ENCODE data around the gene RTKN2. TPM values are rescaled to one million over a fixed set of nuclear protein-coding genes. Genes with fewer than 3 reads are reported as not detected.

RTKN2 gene
- total RNA-seq, 1 donor from 2014 or later = 13.2 TPM

DNA sequence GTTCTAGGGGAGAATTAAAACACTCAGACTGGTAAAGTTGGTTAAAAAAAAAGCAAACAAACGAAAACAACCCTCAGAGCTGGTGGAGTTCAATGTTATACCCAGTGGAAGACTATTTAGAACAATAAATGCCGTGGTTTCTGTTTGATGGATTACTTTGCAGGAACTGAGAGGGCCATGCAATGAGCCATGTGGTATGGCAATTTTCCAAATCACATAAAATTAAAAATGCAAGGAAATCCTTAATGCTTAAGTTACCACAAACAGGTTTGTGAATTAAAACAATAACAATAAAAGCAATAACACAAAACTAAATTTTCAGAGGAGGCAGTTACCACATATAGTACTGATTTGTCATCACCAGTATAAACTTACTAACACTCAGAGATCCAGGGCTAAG lies 96.9 kb downstream of the RTKN2 start:
- Mint-ChIP-seq H3K36me3 (ENCODE audit: insufficient read depth) (peaks cover 4% of the 10 kb centered on the region), H3K4me1 (ENCODE audit: low read depth) (peaks cover 3% of the 10 kb centered on the region), H3K4me3 (ENCODE audit: low read depth) (no peak overlapping the region), H3K27me3 (no peaks in the 10 kb centered on the region), H3K27ac (no peak overlapping the region), H3K9me3 (ENCODE audit: low read depth) (peaks cover 14% of the 10 kb centered on the region)
- TF ChIP-seq, protein P1, sequence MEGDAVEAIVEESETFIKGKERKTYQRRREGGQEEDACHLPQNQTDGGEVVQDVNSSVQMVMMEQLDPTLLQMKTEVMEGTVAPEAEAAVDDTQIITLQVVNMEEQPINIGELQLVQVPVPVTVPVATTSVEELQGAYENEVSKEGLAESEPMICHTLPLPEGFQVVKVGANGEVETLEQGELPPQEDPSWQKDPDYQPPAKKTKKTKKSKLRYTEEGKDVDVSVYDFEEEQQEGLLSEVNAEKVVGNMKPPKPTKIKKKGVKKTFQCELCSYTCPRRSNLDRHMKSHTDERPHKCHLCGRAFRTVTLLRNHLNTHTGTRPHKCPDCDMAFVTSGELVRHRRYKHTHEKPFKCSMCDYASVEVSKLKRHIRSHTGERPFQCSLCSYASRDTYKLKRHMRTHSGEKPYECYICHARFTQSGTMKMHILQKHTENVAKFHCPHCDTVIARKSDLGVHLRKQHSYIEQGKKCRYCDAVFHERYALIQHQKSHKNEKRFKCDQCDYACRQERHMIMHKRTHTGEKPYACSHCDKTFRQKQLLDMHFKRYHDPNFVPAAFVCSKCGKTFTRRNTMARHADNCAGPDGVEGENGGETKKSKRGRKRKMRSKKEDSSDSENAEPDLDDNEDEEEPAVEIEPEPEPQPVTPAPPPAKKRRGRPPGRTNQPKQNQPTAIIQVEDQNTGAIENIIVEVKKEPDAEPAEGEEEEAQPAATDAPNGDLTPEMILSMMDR (IDR thresholded peaks at IDR 0.05; ENCODE audit: unreplicated experiment) = no peak
- no peak for DNase-seq (ENCODE audit: low spot score, unreplicated experiment)

DNA sequence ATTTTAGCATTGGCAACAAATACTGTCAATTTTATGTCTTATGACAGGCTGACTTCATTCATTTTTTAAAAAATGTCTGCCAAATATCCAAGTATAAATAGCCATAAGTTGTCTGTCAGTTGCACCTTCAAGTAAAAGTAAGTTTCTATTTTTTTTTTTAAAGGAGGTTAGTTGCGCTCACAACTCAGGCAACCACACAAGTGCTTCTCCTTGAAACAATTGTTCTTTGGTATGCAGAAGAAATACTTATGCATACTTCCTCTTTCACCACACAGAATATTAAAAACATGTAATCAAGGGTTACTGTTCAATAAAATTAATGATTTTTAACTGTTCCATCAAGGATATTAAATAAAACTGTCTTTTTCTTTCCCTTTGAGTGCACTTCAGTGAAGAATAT lies 97.9 kb downstream of the RTKN2 start:
- Mint-ChIP-seq H3K4me1 (ENCODE audit: low read depth) (peaks cover 14% of the 10 kb centered on the region), H3K9me3 (ENCODE audit: low read depth) (peaks cover 14% of the 10 kb centered on the region), H3K27ac (no peak overlapping the region), H3K4me3 (ENCODE audit: low read depth) (no peak overlapping the region), H3K27me3 (no peaks in the 10 kb centered on the region), H3K36me3 (ENCODE audit: insufficient read depth) (peaks cover 4% of the 10 kb centered on the region)
- TF ChIP-seq, protein P1 (IDR thresholded peaks at IDR 0.05; ENCODE audit: unreplicated experiment) = no peak
- DNase-seq (ENCODE audit: low spot score, unreplicated experiment) = no peak

DNA sequence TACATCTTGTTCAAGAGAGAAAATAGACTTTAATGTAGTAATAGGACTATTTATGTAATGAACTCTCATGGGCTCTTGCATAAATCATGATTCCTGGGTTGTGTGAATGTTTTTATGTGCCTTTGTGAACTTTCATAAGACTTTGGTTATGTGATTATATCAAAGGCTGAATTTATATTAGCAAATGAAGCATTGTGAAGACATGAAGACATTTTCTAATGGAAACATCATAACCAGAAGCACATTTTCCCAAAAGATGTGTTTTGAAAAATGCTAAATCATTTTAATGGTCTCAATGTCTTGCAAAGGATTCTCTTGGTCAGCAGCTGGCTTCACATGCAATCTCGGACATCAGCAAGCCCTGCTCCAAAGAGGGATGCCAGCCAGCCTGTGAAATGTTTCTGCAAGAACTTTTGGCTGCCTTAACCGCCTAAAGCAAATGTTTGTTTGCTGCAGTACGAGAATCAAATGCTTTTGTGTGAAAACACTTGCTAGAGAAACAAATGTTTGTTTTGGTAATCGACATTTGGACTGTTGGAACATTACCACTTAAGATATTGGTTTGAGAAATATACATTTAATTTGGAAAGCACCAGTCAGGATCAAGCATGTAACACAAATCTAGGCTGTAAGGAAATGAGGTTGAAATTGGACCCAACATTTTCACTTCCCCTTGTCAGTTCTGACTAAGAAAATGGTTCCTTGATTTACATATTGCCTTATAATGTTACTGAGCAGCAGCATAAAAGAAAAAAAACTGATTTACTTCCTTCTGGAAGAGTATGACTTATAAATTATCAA lies 102.1 kb downstream of the RTKN2 start:
- H3K4me1 Mint-ChIP-seq (ENCODE audit: low read depth) = peaks cover 16% of the 10 kb centered on the region
- no peaks in the 10 kb centered on the region for H3K36me3 Mint-ChIP-seq (ENCODE audit: insufficient read depth)
- no peaks in the 10 kb centered on the region for H3K27me3 Mint-ChIP-seq
- no peak for DNase-seq (ENCODE audit: low spot score, unreplicated experiment)
- peak overlapping the region; percentile 62 for H3K27ac Mint-ChIP-seq
- TF ChIP-seq, protein P1 (IDR thresholded peaks at IDR 0.05; ENCODE audit: unreplicated experiment) = no peak
- no peak overlapping the region for H3K4me3 Mint-ChIP-seq (ENCODE audit: low read depth)
- no peaks in the 10 kb centered on the region for H3K9me3 Mint-ChIP-seq (ENCODE audit: low read depth)

DNA sequence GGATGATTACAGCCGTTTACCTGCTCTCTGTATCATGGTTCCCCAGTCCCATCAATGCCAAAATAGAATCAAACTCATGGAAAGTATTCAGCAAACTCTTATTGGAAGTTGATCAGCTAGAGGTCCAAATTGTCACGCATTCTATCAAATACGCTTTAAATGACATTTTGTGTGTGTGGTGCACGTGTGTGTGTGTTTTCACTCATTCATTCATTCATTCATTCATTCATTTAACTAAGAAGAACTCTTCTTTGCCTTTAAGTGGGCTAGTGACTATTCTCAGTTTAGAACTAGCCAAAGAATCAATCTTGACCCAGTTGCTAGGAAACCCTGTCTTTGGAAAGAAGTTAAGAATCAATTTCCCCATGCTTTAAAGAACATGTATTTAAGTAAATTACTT lies 102.8 kb downstream of the RTKN2 start:
- no peaks in the 10 kb centered on the region for H3K36me3 Mint-ChIP-seq (ENCODE audit: insufficient read depth)
- TF ChIP-seq, protein P1 (IDR thresholded peaks at IDR 0.05; ENCODE audit: unreplicated experiment) = no peak

DNA sequence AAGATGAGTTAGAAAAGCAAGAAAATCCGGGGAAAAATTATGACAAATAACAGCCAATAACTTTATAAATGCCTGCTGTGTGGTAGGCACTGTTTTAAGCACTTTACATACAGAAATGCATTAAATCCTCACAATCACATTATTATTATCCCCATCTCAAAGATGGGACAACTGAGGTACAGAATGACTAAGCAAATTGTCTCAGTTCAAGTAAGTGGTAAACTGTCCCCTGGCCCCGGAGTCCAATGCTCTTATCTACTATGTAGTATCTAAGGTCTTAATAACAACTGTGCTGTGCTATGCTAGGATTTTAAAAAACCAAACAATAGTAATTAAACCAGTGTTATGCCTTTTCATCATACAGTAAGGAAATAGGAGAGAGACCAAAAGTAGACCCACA lies 105.6 kb downstream of the RTKN2 start:
- peaks cover 16% of the 10 kb centered on the region for H3K4me1 Mint-ChIP-seq (ENCODE audit: low read depth)
- H3K27ac Mint-ChIP-seq = no peak overlapping the region
- no peak for DNase-seq (ENCODE audit: low spot score, unreplicated experiment)
- H3K4me3 Mint-ChIP-seq (ENCODE audit: low read depth) = no peak overlapping the region
- TF ChIP-seq, protein P1 (IDR thresholded peaks at IDR 0.05; ENCODE audit: unreplicated experiment) = no peak
- no peaks in the 10 kb centered on the region for H3K9me3 Mint-ChIP-seq (ENCODE audit: low read depth)
- H3K36me3 Mint-ChIP-seq (ENCODE audit: insufficient read depth) = no peaks in the 10 kb centered on the region
- H3K27me3 Mint-ChIP-seq = no peaks in the 10 kb centered on the region

More for the DNA sequence above, 102.8 kb downstream of the RTKN2 start:
- peak overlapping the region; percentile 47 for H3K27ac Mint-ChIP-seq
- DNase-seq (ENCODE audit: low spot score, unreplicated experiment) = no peak
- no peaks in the 10 kb centered on the region for H3K9me3 Mint-ChIP-seq (ENCODE audit: low read depth)
- H3K4me1 Mint-ChIP-seq (ENCODE audit: low read depth) = peaks cover 16% of the 10 kb centered on the region
- H3K27me3 Mint-ChIP-seq = no peaks in the 10 kb centered on the region
- H3K4me3 Mint-ChIP-seq (ENCODE audit: low read depth) = no peak overlapping the region
